OCI-LY7 (cell line): ENCODE results near the gene HLA-DMB. TPM values are rescaled to one million over a fixed set of nuclear protein-coding genes. Genes with fewer than 3 reads are reported as not detected.

Experiments
- BruUV-seq: library from RNA; stranded (reverse); fragments of 400-500 nt; replicated peaks from 2 replicates; lab custom pipeline; 2021; lab: Mats Ljungman, UMichigan
- CTCF ChIA-PET: fragments of 300-600 bp; sonication (Branson Sonifier 250); formaldehyde crosslinking; loops from one replicate; lab custom pipeline; 2022; ENCODE audit warnings: antibody characterized with exemption; ENCODE audit not compliant: unreplicated experiment; lab: Charles Lee
- POLR2A ChIA-PET: fragments of 300-600 bp; sonication (Branson Sonifier 250); formaldehyde crosslinking; loops from one replicate; lab custom pipeline; 2022; ENCODE audit warnings: antibody characterized with exemption; lab: Charles Lee
- DNase-seq: peaks from one replicate; pipeline ENCODE4 v3.0.0-alpha.2; 2015; ENCODE audit warnings: low spot score
- H2AFZ ChIP-seq: fragments of 200-600 bp; sonication (generic), shearing (Covaris generic); 2 replicates; pipeline ENCODE4 v1.6.1; 2014; ENCODE audit warnings: mild to moderate bottlenecking, antibody characterized with exemption, low read length, moderate library complexity
- H3K27ac ChIP-seq: fragments of 200-600 bp; sonication (generic); 2 replicates; pipeline ENCODE4 v1.5.1; 2014; ENCODE audit warnings: mixed run types, low read depth, mild to moderate bottlenecking, moderate library complexity, low read length, inconsistent platforms; ENCODE audit not compliant: poor library complexity, severe bottlenecking
- H3K36me3 ChIP-seq: fragments of 200-600 bp; sonication (generic); 2 replicates; pipeline ENCODE4 v1.6.1; 2014; ENCODE audit warnings: mild to moderate bottlenecking, antibody characterized with exemption, low read length, moderate library complexity, mixed read lengths; ENCODE audit not compliant: insufficient read depth
- H3K4me1 ChIP-seq: fragments of 200-600 bp; sonication (generic); 2 replicates; pipeline ENCODE4 v1.5.1; 2014; ENCODE audit warnings: mild to moderate bottlenecking, low read length; ENCODE audit not compliant: insufficient read depth, poor library complexity, severe bottlenecking
- H3K4me2 ChIP-seq: fragments of 200-600 bp; sonication (generic); 2 replicates; pipeline ENCODE4 v1.6.1; 2014; ENCODE audit warnings: mild to moderate bottlenecking, low read length
- H3K4me3 ChIP-seq: fragments of 200-600 bp; sonication (generic); 2 replicates; pipeline ENCODE4 v1.5.1; 2014; ENCODE audit warnings: mild to moderate bottlenecking, low read depth, low read length; ENCODE audit not compliant: poor library complexity, severe bottlenecking
- H3K79me2 ChIP-seq: fragments of 200-600 bp; sonication (generic); 2 replicates; pipeline ENCODE4 v1.6.1; 2016; ENCODE audit warnings: low read depth, mild to moderate bottlenecking, low read length, moderate library complexity, mixed read lengths; ENCODE audit not compliant: insufficient read depth
- H3K9me2 ChIP-seq: fragments of 200-600 bp; sonication (generic); 2 replicates; pipeline ENCODE4 v1.6.1; 2016; ENCODE audit warnings: mild to moderate bottlenecking, low read length, mixed read lengths; ENCODE audit not compliant: insufficient read depth
- H3K9me3 ChIP-seq: fragments of 200-600 bp; sonication (generic); 2 replicates; pipeline ENCODE4 v1.6.1; 2014; ENCODE audit warnings: mild to moderate bottlenecking, mixed run types, low read length, mixed read lengths
- H4K20me1 ChIP-seq: fragments of 200-600 bp; sonication (generic); 2 replicates; pipeline ENCODE4 v1.6.1; 2014; ENCODE audit warnings: mild to moderate bottlenecking, antibody characterized with exemption, low read length, moderate library complexity, mixed read lengths; ENCODE audit not compliant: insufficient read depth
- EZH2phosphoT487 ChIP-seq: fragments of 200-600 bp; sonication (generic); IDR thresholded peaks from 2 replicates; pipeline ENCODE4 v1.6.1; 2018; ENCODE audit warnings: low read depth, borderline replicate concordance, mild to moderate bottlenecking, mixed run types, antibody characterized with exemption, low read length, moderate library complexity, mixed read lengths
- intact Hi-C: fragments of 100-400 bp; cut with micrococcal nuclease; formaldehyde crosslinking; loops from one replicate; pipeline ENCODE4 v1.10.0; 2022; ENCODE audit not compliant: unreplicated experiment
- total RNA-seq, 2 experiments: library from RNA; depleted of rRNA in 1 of 2; stranded (reverse); fragments of >200 nt in 1 of 2; shearing (Covaris generic) in 1 of 2; gene quantifications; 2 replicates each; pipeline ENCODE4 v1.2.3, GENCODE V29; 2014 to 2022
- TF ChIP-seq, protein P1 (sequence below): fragments of 200-600 bp; sonication (generic); conservative IDR thresholded peaks from 2 replicates; pipeline ENCODE4 v1.5.1; 2014; ENCODE audit warnings: mild to moderate bottlenecking, antibody characterized with exemption, low read length, moderate library complexity, mixed read lengths

The HLA-DMB gene
- total RNA-seq, 2 experiments from 2014 or later, result 78.5 to 85.1 TPM

DNA sequence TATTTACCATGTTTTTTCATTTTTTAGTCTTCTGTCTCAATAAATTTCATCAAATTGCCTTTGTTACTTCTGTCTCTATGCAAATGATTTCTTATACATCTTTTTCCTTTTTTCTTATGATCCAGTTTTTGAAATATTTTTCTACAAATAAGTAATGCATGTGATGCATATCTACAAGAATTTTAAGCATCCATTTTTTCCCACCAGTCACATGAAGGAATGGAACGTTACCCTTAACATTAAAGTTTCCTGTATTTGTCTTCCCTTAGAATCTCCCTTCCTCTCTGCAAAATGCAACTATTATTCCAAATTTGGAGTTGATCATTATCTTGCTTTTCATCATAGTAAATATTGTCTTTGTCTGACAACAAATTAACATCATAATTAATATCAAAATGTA lies 51.3 kb downstream of the HLA-DMB start:
- Histone ChIP-seq H3K4me3 (no peak overlapping the region), H3K4me1 (peaks cover 32% of the 10 kb centered on the region), H3K9me2 (no peaks in the 10 kb centered on the region), H3K79me2 (peaks cover 17% of the 10 kb centered on the region), H4K20me1 (no peaks in the 10 kb centered on the region), H3K36me3 (no peaks in the 10 kb centered on the region; the same call in 1 of the 2 replicates), H3K27ac (no peak overlapping the region), H2AFZ (no peak overlapping the region), H3K9me3 (no peaks in the 10 kb centered on the region), H3K4me2 (no peak overlapping the region)
- DNase-seq, result no peak
- intact Hi-C loops, result no loop called here
- ChIA-PET CTCF (no interaction called here), POLR2A (interaction anchor here (0.8 to 1.0 kb wide), 2 partner anchors 82 to 94 kb away, joined by 5 read pairs; no protein-coding TSS in a partner anchor)
- no TSS peak for BruUV-seq
- no peak for TF ChIP-seq EZH2phosphoT487
- TF ChIP-seq, protein P1, sequence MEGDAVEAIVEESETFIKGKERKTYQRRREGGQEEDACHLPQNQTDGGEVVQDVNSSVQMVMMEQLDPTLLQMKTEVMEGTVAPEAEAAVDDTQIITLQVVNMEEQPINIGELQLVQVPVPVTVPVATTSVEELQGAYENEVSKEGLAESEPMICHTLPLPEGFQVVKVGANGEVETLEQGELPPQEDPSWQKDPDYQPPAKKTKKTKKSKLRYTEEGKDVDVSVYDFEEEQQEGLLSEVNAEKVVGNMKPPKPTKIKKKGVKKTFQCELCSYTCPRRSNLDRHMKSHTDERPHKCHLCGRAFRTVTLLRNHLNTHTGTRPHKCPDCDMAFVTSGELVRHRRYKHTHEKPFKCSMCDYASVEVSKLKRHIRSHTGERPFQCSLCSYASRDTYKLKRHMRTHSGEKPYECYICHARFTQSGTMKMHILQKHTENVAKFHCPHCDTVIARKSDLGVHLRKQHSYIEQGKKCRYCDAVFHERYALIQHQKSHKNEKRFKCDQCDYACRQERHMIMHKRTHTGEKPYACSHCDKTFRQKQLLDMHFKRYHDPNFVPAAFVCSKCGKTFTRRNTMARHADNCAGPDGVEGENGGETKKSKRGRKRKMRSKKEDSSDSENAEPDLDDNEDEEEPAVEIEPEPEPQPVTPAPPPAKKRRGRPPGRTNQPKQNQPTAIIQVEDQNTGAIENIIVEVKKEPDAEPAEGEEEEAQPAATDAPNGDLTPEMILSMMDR, result no peak

DNA sequence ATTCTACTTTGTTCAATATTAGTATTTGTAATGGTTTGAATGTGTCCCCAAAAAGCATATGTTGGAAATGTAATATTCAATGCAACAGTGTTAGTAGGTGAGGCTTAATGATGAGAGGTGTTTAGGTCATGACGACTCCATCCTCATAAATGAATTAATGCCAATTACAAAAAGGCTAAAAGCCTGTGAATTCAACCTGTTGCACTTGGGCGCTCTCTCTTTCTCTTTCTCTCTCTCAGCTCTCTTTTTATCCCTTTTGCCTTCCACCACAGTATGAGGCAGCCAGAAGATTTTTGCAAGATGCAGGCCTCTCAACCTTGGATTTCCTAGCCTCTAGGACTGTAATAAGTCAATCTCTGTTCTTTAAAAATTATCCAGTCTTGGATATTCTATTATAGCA lies 52.3 kb downstream of the HLA-DMB start:
- no peaks in the 10 kb centered on the region for H3K9me3 ChIP-seq
- H3K4me3 ChIP-seq, result no peak overlapping the region
- CTCF ChIA-PET, result no interaction called here
- no peak for TF ChIP-seq EZH2phosphoT487
- TF ChIP-seq, protein P1, result no peak
- BruUV-seq, result no TSS peak
- H2AFZ ChIP-seq, result no peak overlapping the region
- H4K20me1 ChIP-seq, result no peaks in the 10 kb centered on the region
- intact Hi-C loops, result no loop called here
- H3K9me2 ChIP-seq, result no peaks in the 10 kb centered on the region
- no peaks in the 10 kb centered on the region; the same call in 1 of the 2 replicates for H3K36me3 ChIP-seq
- peaks cover 14% of the 10 kb centered on the region for H3K79me2 ChIP-seq
- POLR2A ChIA-PET, result interaction anchor here (0.6 kb wide), 1 partner anchor 295 kb away, joined by 4 read pairs; no protein-coding TSS in a partner anchor
- no peak overlapping the region for H3K27ac ChIP-seq
- H3K4me2 ChIP-seq, result no peak overlapping the region
- H3K4me1 ChIP-seq, result peaks cover 30% of the 10 kb centered on the region
- DNase-seq, result no peak

DNA sequence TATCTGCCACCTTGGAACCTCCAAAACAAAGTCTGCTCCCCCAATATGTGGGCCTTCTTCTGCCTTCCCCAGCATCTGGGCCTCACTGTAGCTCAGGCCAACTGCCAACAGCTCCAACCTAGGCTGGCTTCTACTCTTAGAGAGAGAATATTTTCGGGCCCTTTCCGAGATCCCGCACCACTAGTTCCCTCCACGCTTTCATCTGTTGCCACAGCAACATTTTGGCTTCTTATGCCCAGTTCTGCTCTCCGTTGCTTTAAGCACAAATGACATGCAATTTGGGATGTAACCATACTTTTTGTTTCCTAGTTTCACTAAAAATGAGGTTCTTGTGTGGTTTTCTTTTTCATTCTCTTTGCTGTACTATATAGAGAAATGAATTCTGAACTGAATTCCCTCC lies 53.2 kb downstream of the HLA-DMB start:
- no peaks in the 10 kb centered on the region for H4K20me1 ChIP-seq
- H3K79me2 ChIP-seq, result 0 out of 2 replicates have a peak, but pooled peaks cover 5% of the 10 kb centered on the region
- no peaks in the 10 kb centered on the region; the same call in 1 of the 2 replicates for H3K36me3 ChIP-seq
- H3K4me2 ChIP-seq, result no peak overlapping the region
- H3K27ac ChIP-seq, result no peak overlapping the region
- H3K9me3 ChIP-seq, result no peaks in the 10 kb centered on the region
- H3K4me1 ChIP-seq, result peaks cover 20% of the 10 kb centered on the region
- H3K9me2 ChIP-seq, result no peaks in the 10 kb centered on the region
- BruUV-seq, result no TSS peak
- CTCF ChIA-PET, result no interaction called here
- no peak for DNase-seq
- no peak overlapping the region for H3K4me3 ChIP-seq
- TF ChIP-seq, protein P1, result no peak
- no peak for TF ChIP-seq EZH2phosphoT487
- no peak overlapping the region for H2AFZ ChIP-seq
- intact Hi-C loops, result no loop called here
- POLR2A ChIA-PET, result no interaction called here
